ENCODE data around the gene UNC45A.

GRCh38 chr15:90889313-90889730 lies 45.8 kb upstream of the UNC45A start:
- TF ChIP-seq EZH2phosphoT487 (IDR thresholded peaks at IDR 0.05; ENCODE audit: insufficient read depth, low read depth) (no peak), EZH2 (IDR thresholded peaks at IDR 0.05; ENCODE audit: insufficient read depth, poor library complexity, severe bottlenecking) (no peak)
